GM23338 (cell line): Measurements from ENCODE around the gene ENOX2. TPM values are rescaled to one million over a fixed set of nuclear protein-coding genes. Genes with fewer than 3 reads are reported as not detected.

Experiments used
- ATAC-seq: fragments of 200-7000 bp; cut with Tn5 transposase; 3 replicates; pipeline ENCODE4 v1.9.1; 2020
- DNase-seq: peaks from one replicate; pipeline ENCODE4 v3.0.0-alpha.2; 2015; ENCODE audit warnings: low spot score
- H2AFZ ChIP-seq: fragments of 200-600 bp; sonication (generic); 2 replicates; pipeline ENCODE4 v1.8.0; 2016; ENCODE audit warnings: antibody characterized with exemption, mild to moderate bottlenecking, moderate library complexity
- H3F3A ChIP-seq: fragments of 200-600 bp; sonication (generic); replicated peaks from 2 replicates; pipeline ENCODE4 v1.8.0; 2017; ENCODE audit warnings: antibody characterized with exemption, mixed run types, low read depth
- H3K27ac ChIP-seq: fragments of 200-600 bp; sonication (generic); 2 replicates; pipeline ENCODE4 v1.6.1; 2016; ENCODE audit warnings: low read depth
- H3K27me3 ChIP-seq: fragments of 200-600 bp; sonication (generic); 2 replicates; pipeline ENCODE4 v1.8.0; 2016; ENCODE audit warnings: mild to moderate bottlenecking, mixed run types, moderate library complexity; ENCODE audit not compliant: insufficient read depth
- H3K36me3 ChIP-seq: fragments of 200-600 bp; sonication (generic); 2 replicates; pipeline ENCODE4 v1.8.0; 2016; ENCODE audit warnings: mild to moderate bottlenecking; ENCODE audit not compliant: insufficient read depth
- H3K4me1 ChIP-seq: fragments of 200-600 bp; sonication (generic); 2 replicates; pipeline ENCODE4 v1.8.0; 2016; ENCODE audit warnings: mild to moderate bottlenecking, moderate library complexity; ENCODE audit not compliant: insufficient read depth
- H3K4me2 ChIP-seq: fragments of 200-600 bp; sonication (generic); 2 replicates; pipeline ENCODE4 v1.7.1; 2017; ENCODE audit warnings: mixed run types
- H3K4me3 ChIP-seq: fragments of 200-600 bp; sonication (generic); 2 replicates; pipeline ENCODE4 v1.6.1; 2016; ENCODE audit warnings: mixed run types
- H3K79me2 ChIP-seq: fragments of 200-600 bp; sonication (generic); replicated peaks from 2 replicates; pipeline ENCODE4 v1.8.0; 2017; ENCODE audit warnings: mild to moderate bottlenecking; ENCODE audit not compliant: insufficient read depth
- H3K9me2 ChIP-seq: fragments of 200-600 bp; sonication (generic); 2 replicates; pipeline ENCODE4 v1.8.0; 2017; ENCODE audit not compliant: insufficient read depth
- H4K20me1 ChIP-seq: fragments of 200-600 bp; sonication (generic); replicated peaks from 2 replicates; pipeline ENCODE4 v1.8.0; 2017; ENCODE audit warnings: mild to moderate bottlenecking; ENCODE audit not compliant: insufficient read depth
- H3K27ac Mint-ChIP-seq: 2 replicates; pipeline ENCODE4 v1.8.0; 2020; ENCODE audit warnings: inconsistent platforms, mild to moderate bottlenecking, moderate library complexity, mixed read lengths
- H3K27me3 Mint-ChIP-seq: 3 replicates; pipeline ENCODE4 v1.8.0; 2022; ENCODE audit warnings: low read depth, mild to moderate bottlenecking, moderate library complexity, mixed read lengths, inconsistent platforms; ENCODE audit not compliant: insufficient read depth, poor library complexity
- H3K36me3 Mint-ChIP-seq: 3 replicates; pipeline ENCODE4 v1.8.0; 2021; ENCODE audit warnings: low read depth, mild to moderate bottlenecking, inconsistent platforms, moderate library complexity, mixed read lengths
- H3K4me1 Mint-ChIP-seq: 3 replicates; pipeline ENCODE4 v1.8.0; 2020; ENCODE audit warnings: mild to moderate bottlenecking, inconsistent platforms, mixed read lengths
- H3K4me3 Mint-ChIP-seq: 3 replicates; pipeline ENCODE4 v1.8.0; 2021; ENCODE audit warnings: moderate library complexity, mild to moderate bottlenecking, inconsistent platforms, mixed read lengths
- H3K9me3 Mint-ChIP-seq: 3 replicates; pipeline ENCODE4 v1.8.0; 2020; ENCODE audit warnings: moderate library complexity, mild to moderate bottlenecking, inconsistent platforms, mixed read lengths
- CREB1 ChIP-seq: fragments of 250-450 bp; sonication (Bioruptor Pico); IDR thresholded peaks from 2 replicates; pipeline ENCODE4 v1.5.0; 2020; ENCODE audit warnings: low read depth, mild to moderate bottlenecking, moderate library complexity
- EZH2 ChIP-seq: fragments of 200-600 bp; sonication (generic); IDR thresholded peaks from one replicate; pipeline ENCODE4 v1.8.0; 2017; ENCODE audit warnings: antibody characterized with exemption, mild to moderate bottlenecking, low read depth; ENCODE audit not compliant: unreplicated experiment
- EZH2phosphoT487 ChIP-seq: fragments of 200-600 bp; sonication (generic); IDR thresholded peaks from one replicate; pipeline ENCODE4 v1.8.1; 2018; ENCODE audit warnings: antibody characterized with exemption; ENCODE audit not compliant: unreplicated experiment
- STAT1 ChIP-seq: IDR thresholded peaks from one replicate; pipeline ENCODE4 v1.6.1; 2016; ENCODE audit warnings: antibody characterized with exemption; ENCODE audit not compliant: unreplicated experiment
- ZNF331 ChIP-seq: fragments of 250-450 bp; sonication (Bioruptor Pico); IDR thresholded peaks from 2 replicates; pipeline ENCODE4 v1.5.0; 2020; ENCODE audit warnings: low read depth, mild to moderate bottlenecking, moderate library complexity
- polyA plus RNA-seq: library from polyadenylated mRNA; unstranded; fragments of >200 nt; fragmentation: Nextera tagmentation; extraction: Ambion mirVana; gene quantifications from 2 replicates; pipeline ENCODE4 v1.2.1, GENCODE V29; 2016
- total RNA-seq: library from RNA; depleted of rRNA; stranded (reverse); fragments of >200 nt; shearing (Covaris generic); gene quantifications from 2 replicates; pipeline ENCODE4 v1.2.3, GENCODE V29; 2014
- TF ChIP-seq, protein P1 (sequence below): fragments of 250-450 bp; sonication (Bioruptor Pico); IDR thresholded peaks from 2 replicates; pipeline ENCODE4 v1.5.0; 2020; ENCODE audit warnings: mild to moderate bottlenecking, moderate library complexity

The ENOX2 gene
- total and polyA plus RNA-seq, 2 experiments from 2014 or later: 9.6 to 11.2 TPM

DNA sequence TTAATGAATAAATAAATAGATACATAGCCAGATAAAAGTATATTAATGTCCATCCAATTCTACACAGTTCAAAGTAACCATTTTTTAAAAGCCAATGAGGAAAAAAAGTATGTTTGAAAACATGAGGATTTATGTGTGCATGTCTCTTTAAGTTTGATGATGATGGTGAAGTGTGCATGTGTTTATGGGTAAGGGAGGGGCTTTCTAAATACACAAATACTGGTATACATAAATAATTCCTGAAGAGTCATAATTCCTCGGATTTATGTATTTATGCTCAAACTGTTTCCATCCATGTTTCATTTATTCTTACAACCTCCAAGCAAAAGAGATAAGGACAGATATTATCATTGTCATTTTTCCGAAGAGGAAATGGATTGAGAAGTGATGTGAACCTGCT, 75.4 kb downstream of the ENOX2 start (continued):
- TF ChIP-seq, protein P1, sequence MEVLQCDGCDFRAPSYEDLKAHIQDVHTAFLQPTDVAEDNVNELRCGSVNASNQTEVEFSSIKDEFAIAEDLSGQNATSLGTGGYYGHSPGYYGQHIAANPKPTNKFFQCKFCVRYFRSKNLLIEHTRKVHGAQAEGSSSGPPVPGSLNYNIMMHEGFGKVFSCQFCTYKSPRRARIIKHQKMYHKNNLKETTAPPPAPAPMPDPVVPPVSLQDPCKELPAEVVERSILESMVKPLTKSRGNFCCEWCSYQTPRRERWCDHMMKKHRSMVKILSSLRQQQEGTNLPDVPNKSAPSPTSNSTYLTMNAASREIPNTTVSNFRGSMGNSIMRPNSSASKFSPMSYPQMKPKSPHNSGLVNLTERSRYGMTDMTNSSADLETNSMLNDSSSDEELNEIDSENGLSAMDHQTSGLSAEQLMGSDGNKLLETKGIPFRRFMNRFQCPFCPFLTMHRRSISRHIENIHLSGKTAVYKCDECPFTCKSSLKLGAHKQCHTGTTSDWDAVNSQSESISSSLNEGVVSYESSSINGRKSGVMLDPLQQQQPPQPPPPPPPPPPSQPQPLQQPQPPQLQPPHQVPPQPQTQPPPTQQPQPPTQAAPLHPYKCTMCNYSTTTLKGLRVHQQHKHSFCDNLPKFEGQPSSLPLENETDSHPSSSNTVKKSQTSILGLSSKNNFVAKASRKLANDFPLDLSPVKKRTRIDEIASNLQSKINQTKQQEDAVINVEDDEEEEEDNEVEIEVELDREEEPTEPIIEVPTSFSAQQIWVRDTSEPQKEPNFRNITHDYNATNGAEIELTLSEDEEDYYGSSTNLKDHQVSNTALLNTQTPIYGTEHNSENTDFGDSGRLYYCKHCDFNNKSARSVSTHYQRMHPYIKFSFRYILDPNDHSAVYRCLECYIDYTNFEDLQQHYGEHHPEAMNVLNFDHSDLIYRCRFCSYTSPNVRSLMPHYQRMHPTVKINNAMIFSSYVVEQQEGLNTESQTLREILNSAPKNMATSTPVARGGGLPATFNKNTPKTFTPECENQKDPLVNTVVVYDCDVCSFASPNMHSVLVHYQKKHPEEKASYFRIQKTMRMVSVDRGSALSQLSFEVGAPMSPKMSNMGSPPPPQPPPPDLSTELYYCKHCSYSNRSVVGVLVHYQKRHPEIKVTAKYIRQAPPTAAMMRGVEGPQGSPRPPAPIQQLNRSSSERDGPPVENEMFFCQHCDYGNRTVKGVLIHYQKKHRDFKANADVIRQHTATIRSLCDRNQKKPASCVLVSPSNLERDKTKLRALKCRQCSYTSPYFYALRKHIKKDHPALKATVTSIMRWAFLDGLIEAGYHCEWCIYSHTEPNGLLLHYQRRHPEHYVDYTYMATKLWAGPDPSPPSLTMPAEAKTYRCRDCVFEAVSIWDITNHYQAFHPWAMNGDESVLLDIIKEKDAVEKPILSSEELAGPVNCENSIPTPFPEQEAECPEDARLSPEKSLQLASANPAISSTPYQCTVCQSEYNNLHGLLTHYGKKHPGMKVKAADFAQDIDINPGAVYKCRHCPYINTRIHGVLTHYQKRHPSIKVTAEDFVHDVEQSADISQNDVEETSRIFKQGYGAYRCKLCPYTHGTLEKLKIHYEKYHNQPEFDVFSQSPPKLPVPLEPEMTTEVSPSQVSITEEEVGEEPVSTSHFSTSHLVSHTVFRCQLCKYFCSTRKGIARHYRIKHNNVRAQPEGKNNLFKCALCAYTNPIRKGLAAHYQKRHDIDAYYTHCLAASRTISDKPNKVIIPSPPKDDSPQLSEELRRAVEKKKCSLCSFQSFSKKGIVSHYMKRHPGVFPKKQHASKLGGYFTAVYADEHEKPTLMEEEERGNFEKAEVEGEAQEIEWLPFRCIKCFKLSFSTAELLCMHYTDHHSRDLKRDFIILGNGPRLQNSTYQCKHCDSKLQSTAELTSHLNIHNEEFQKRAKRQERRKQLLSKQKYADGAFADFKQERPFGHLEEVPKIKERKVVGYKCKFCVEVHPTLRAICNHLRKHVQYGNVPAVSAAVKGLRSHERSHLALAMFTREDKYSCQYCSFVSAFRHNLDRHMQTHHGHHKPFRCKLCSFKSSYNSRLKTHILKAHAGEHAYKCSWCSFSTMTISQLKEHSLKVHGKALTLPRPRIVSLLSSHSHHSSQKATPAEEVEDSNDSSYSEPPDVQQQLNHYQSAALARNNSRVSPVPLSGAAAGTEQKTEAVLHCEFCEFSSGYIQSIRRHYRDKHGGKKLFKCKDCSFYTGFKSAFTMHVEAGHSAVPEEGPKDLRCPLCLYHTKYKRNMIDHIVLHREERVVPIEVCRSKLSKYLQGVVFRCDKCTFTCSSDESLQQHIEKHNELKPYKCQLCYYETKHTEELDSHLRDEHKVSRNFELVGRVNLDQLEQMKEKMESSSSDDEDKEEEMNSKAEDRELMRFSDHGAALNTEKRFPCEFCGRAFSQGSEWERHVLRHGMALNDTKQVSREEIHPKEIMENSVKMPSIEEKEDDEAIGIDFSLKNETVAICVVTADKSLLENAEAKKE: no peak
- no peak for TF ChIP-seq ZNF331 (CRISPR knock-in tag)
- no peak for TF ChIP-seq EZH2
- TF ChIP-seq STAT1: no peak
- no peak for TF ChIP-seq CREB1 (CRISPR knock-in tag)
- no peak for TF ChIP-seq EZH2phosphoT487

DNA sequence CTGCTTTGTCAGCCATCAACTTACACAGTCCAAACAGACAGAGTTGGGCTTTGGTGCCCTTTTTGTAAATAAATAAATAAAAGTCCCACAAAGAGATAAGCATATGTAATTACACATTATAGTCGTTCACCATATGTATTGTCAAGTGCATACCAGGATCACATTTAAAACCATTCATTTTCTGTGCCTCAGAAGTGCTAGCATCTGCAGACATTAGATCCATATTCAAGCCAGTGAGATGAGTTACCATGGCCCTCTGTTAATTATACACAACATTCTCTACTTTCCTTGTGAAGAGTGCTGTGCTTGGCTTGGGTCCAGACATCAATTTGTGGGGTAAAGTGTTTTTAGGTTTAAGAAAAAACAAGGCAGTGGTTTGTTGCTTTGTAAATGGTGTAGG, 76.8 kb downstream of the ENOX2 start:
- no peaks in the 10 kb centered on the region for H3F3A ChIP-seq
- no peak for TF ChIP-seq ZNF331 (CRISPR knock-in tag)
- TF ChIP-seq, protein P1: no peak

More for the DNA sequence above, 76.8 kb downstream of the ENOX2 start:
- no peak for DNase-seq
- H3K27me3 Mint-ChIP-seq: peaks cover 1% of the 10 kb centered on the region
- Histone ChIP-seq H3K9me2 (no peaks in the 10 kb centered on the region), H3K36me3 (no peaks in the 10 kb centered on the region), H3K4me1 (no peaks in the 10 kb centered on the region), H4K20me1 (no peaks in the 10 kb centered on the region), H3K79me2 (no peaks in the 10 kb centered on the region), H3K27me3 (no peaks in the 10 kb centered on the region), H3K4me2 (no peak overlapping the region), H2AFZ (no peak overlapping the region), H3K4me3 (no peak overlapping the region), H3K27ac (no peak overlapping the region)
- no peak for ATAC-seq
- peaks cover 5% of the 10 kb centered on the region; the same call in 2 of the 3 replicates for H3K4me1 Mint-ChIP-seq
- no peak overlapping the region for H3K27ac Mint-ChIP-seq
- H3K4me3 Mint-ChIP-seq: no peak overlapping the region
- no peaks in the 10 kb centered on the region for H3K36me3 Mint-ChIP-seq
- H3K9me3 Mint-ChIP-seq: no peaks in the 10 kb centered on the region
